WI38 (cell line): ENCODE data around the gene CRAMP1.
"Not testable (repeated sequence)": the region's sequence is repeated elsewhere in the genome, so short reads cannot be mapped to it uniquely, and the experiment has no call there.

Source experiments
- H3K4me3 ChIP-seq: 2 replicates; pipeline ENCODE4 v1.5.1; 2011; ENCODE audit warnings: low read depth, mild to moderate bottlenecking, control low read depth, low read length
- CTCF ChIP-seq: IDR thresholded peaks from 2 replicates; pipeline ENCODE4 v1.5.1; 2012; ENCODE audit warnings: low read depth, mild to moderate bottlenecking, control low read depth, low read length

The CRAMP1 gene

DNA sequence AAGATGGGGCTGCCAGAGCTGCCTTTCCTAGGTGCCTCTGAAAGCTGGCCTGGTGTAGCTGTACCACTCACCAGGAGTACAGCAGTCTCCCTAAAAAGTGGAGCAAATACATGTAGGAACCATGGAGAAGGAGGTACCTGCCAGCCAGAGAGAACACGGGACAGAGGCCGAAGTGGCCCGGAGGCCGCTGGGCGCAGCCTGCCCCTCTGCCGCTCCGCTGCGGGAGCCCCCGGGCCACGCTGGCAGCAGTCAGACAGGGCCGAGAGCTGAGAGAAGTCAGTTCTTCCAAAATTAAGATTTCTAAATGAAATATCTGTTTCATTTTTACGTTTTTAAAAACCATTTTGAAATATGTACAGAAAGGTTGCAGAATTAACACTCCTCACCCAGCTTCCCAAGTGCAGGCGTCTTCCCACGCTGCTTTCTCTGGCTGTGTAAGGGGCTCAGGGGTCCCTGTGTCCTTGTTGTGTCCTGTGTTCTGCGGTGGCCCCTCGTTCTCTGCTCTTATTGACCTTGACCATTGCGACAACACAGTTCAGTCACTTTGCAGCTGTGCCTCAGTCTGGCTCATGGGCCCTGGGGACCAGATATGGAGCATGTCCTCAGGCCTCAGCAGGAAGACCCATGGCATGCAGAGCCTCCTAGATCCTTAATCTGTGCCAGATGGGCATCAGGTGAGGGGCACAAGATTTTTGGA lies 98.8 kb downstream of the CRAMP1 start:
- no peak overlapping the region for H3K4me3 ChIP-seq

DNA sequence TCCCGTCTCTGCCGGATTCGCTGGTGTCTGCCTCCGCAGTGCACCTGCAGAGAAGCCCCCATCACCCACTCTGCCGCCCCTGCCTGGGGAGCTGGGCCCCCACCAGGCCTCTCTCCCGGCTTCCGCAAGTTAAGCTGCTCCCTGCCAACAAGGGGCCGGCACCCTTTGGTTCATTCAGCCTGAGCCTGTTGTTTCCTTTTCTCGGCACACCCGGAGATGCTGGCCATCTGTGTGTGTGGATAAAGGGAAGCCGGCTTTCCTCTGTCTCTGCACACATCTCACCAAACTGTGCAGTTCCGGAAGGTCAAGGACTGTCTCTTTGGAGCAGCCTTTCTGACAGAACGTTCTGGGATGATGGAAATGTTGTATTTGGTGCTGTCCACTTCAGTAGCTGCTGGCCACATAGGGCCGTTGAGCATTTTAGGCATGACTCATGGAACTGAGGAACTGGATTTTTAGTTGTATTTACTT lies 100.7 kb downstream of the CRAMP1 start:
- TF ChIP-seq CTCF: no peak

More for the DNA sequence above, 98.8 kb downstream of the CRAMP1 start:
- TF ChIP-seq CTCF: no peak

GRCh38 chr16:1713331-1713730 lies 101.2 kb downstream of the CRAMP1 start:
- no peak for TF ChIP-seq CTCF
- no peak overlapping the region for H3K4me3 ChIP-seq

More for the DNA sequence above, 100.7 kb downstream of the CRAMP1 start:
- H3K4me3 ChIP-seq: no peak overlapping the region

- H3K4me3 ChIP-seq: no peak overlapping the region
- no peak for TF ChIP-seq CTCF
These were observed 101.8 kb downstream of the CRAMP1 start for GRCh38 chr16:1713933-1714332.

DNA sequence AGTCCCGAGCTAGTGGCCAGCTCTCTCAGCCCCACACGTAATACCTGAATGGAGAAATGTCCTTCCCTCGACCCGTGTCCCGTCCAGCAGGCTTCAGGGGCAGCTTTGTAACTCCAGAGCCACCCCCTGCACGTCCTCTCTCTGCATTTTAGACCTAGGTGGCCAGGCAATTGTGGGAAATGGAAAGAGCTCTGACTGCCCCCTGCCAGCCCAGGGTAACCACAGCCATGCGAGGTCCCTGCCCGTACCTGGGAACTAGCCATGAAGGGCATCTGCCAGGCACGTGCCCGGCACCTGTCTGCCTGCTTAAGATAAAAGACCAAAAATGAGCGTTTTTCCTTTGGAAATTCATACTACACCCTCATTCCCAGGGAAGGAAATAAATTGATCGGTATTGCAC lies 103.1 kb downstream of the CRAMP1 start:
- no peak overlapping the region for H3K4me3 ChIP-seq
- no peak for TF ChIP-seq CTCF

GRCh38 chr16:1718236-1718635 lies 106.1 kb downstream of the CRAMP1 start:
- H3K4me3 ChIP-seq: not testable (repeated sequence)

GRCh38 chr16:1719559-1720229 lies 107.5 kb downstream of the CRAMP1 start:
- not testable (repeated sequence) for H3K4me3 ChIP-seq

DNA sequence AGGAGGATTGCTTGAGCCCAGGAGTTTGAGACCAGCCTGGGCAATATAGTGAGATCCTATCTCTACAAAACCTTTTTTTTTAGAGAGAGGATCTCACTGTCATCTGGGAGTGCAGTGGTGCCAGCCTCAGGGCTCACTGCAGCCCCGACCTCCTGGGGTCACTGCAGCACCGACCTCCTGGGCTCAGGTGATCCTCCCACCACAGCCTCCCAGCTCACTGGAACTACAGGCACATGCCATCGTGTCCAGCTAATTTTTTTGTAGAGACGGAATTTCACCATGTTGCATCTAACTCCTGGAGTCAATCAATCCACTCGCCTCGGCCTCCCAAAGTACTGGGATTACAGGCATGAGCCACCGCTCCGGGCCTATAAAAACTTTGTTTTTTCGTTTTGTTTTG lies 109.2 kb downstream of the CRAMP1 start:
- no peak overlapping the region for H3K4me3 ChIP-seq
- no peak for TF ChIP-seq CTCF
